Stomach (tissue), 9 donors: Measurements from ENCODE around the gene JAG2. TPM values are rescaled to one million over a fixed set of nuclear protein-coding genes. Genes with fewer than 3 reads are reported as not detected.

ENCODE experiments used
- DNase-seq, 2 donors: peaks; one replicate each; pipeline versions ENCODE4 v3.0.0 to v3.0.0-alpha.2; 2013 to 2019
- H3K27ac ChIP-seq, 5 donors: fragments of 200-600 bp in 4 of 5; sonication (generic) in 4 of 5; one replicate each; pipeline ENCODE4 v1.5.1; 2013 to 2019; ENCODE audit warnings: mild to moderate bottlenecking in 1 of 5, moderate library complexity in 1 of 5
- H3K27me3 ChIP-seq, 3 donors: fragments of 200-600 bp; sonication (generic); one replicate each; pipeline ENCODE4 v1.5.1; 2017 to 2019; ENCODE audit warnings: mixed run types in 1 of 3
- H3K36me3 ChIP-seq, 4 donors: fragments of 200-600 bp; sonication (generic); 1 replicate in 3 of 4; 2 replicates in 1 of 4; pipeline ENCODE4 v1.5.1; 2016 to 2019
- H3K4me1 ChIP-seq, 4 donors: fragments of 200-600 bp; sonication (generic); one replicate each; pipeline ENCODE4 v1.5.1; 2016 to 2019
- H3K4me3 ChIP-seq, 4 donors: fragments of 200-600 bp; sonication (generic) in 3 of 4; one replicate each; pipeline ENCODE4 v1.5.1; 2016 to 2019; ENCODE audit warnings: mild to moderate bottlenecking in 1 of 4
- H3K9me3 ChIP-seq, 4 donors: fragments of 200-600 bp; sonication (generic); one replicate each; pipeline ENCODE4 v1.5.1; 2016 to 2019
- CTCF ChIP-seq, 7 experiments: fragments of 450-650 bp in 4 of 7; fragments of 200-600 bp in 3 of 7; sonication (generic) in 3 of 7; IDR thresholded peaks; one replicate each; pipeline ENCODE4 v1.5.1; 2016 to 2019; ENCODE audit warnings: antibody characterized with exemption in 7 of 7, control low read depth in 2 of 7, mild to moderate bottlenecking in 1 of 7
- EP300 ChIP-seq: sonication (generic); formaldehyde crosslinking; IDR thresholded peaks from one replicate; pipeline ENCODE4 v1.6.1; 2017; ENCODE audit warnings: antibody characterized with exemption
- POLR2A ChIP-seq, 4 donors: fragments of 450-650 bp; IDR thresholded peaks; one replicate each; pipeline ENCODE4 v1.6.1; 2016; ENCODE audit warnings: antibody characterized with exemption in 4 of 4, control low read depth in 2 of 4, mild to moderate bottlenecking in 1 of 4, moderate library complexity in 1 of 4
- POLR2AphosphoS5 ChIP-seq, 3 donors: sonication (generic); formaldehyde crosslinking; IDR thresholded peaks; one replicate each; pipeline ENCODE4 v1.6.1; 2016; ENCODE audit warnings: antibody characterized with exemption in 3 of 3
- WGBS, 5 donors: extraction: QIAGEN DNeasy Blood & Tissue Kit in 3 of 5; methylation state at CpG; one replicate each; pipeline versions ENCODE4 v1.1.5 to v1.1.7; 2013 to 2018; 5-methylcytosine and 5-hydroxymethylcytosine counted together
- intact Hi-C: fragments of 100-400 bp; cut with DNase I; formaldehyde crosslinking; loops from one replicate; pipeline ENCODE4 v1.15.1; 2023; ENCODE audit warnings: low total_unique reads
- polyA plus RNA-seq, 3 donors: library from polyadenylated mRNA; stranded (reverse); fragments of 200-250 nt; gene quantifications; one replicate each; pipeline ENCODE4 v1.2.3, GENCODE V29; 2013
- total RNA-seq, 5 donors: library from RNA; depleted of rRNA; stranded (reverse); fragments of >200 nt; gene quantifications; one replicate each; pipeline versions ENCODE4 v1.1.0 to v1.2.3, GENCODE V29; 2014 to 2016
- donor health status: healthy with polysubstance abuse.
- donor health status: Bipolar disorder and iron deficiency.
- donor health status: healthy.

Gene JAG2
- total and polyA plus RNA-seq, 8 donors: 6.0 to 117 (median 15.6) TPM

- Histone ChIP-seq H3K27me3 (no peaks in the 10 kb centered on the region), H3K4me1 (no peaks in the 10 kb centered on the region), H3K4me3 (no peak overlapping the region), H3K27ac (peak overlapping the region in 3 of 5 donors; percentile 16 to 46 (median 29)), H3K36me3 (peaks cover 0 to 26% (median 17%) of the 10 kb centered on the region in 4 donors), H3K9me3 (no peaks in the 10 kb centered on the region)
- intact Hi-C loops: no loop called here
- TF ChIP-seq POLR2A (IDR thresholded peaks at IDR 0.05) (no peak), POLR2AphosphoS5 (IDR thresholded peaks at IDR 0.05) (no peak), CTCF (IDR thresholded peaks at IDR 0.05) (no peak), EP300 (no peak)
- no peak for DNase-seq
- WGBS, 5 donors: 88 to 96% (median 89%) methylated on average over 9 to 44 of the region's 44 CpGs
Measured at GRCh38 chr14:105151838-105152793, 16.5 kb downstream of the JAG2 start.

GRCh38 chr14:105151084-105151837 lies 17.3 kb downstream of the JAG2 start:
- no peak for TF ChIP-seq CTCF (IDR thresholded peaks at IDR 0.05)
- TF ChIP-seq POLR2A (IDR thresholded peaks at IDR 0.05): no peak
- no peak for TF ChIP-seq POLR2AphosphoS5 (IDR thresholded peaks at IDR 0.05)
- no peak for TF ChIP-seq EP300

GRCh38 chr14:105150368-105151083 lies 18.1 kb downstream of the JAG2 start:
- H3K27me3 ChIP-seq: no peaks in the 10 kb centered on the region
- H3K27ac ChIP-seq: no peak overlapping the region
- no peaks in the 10 kb centered on the region for H3K9me3 ChIP-seq
- H3K36me3 ChIP-seq: peaks cover 0 to 28% (median 19%) of the 10 kb centered on the region in 4 donors
- TF ChIP-seq CTCF (IDR thresholded peaks at IDR 0.05): no peak
- TF ChIP-seq POLR2AphosphoS5 (IDR thresholded peaks at IDR 0.05): no peak
- TF ChIP-seq POLR2A (IDR thresholded peaks at IDR 0.05): no peak
- TF ChIP-seq EP300: no peak
- intact Hi-C loops: no loop called here
- no peak overlapping the region for H3K4me3 ChIP-seq
- DNase-seq: no peak
- no peaks in the 10 kb centered on the region for H3K4me1 ChIP-seq
- 86 to 87% (median 87%) methylated on average over 19 to 35 of the region's 35 CpGs for WGBS, 5 donors

More at GRCh38 chr14:105151084-105151837, 17.3 kb downstream of the JAG2 start:
- H3K4me1 ChIP-seq: no peaks in the 10 kb centered on the region
- WGBS, 5 donors: 86 to 94% (median 90%) methylated on average over 24 to 37 of the region's 37 CpGs
- H3K4me3 ChIP-seq: no peak overlapping the region
- H3K27me3 ChIP-seq: no peaks in the 10 kb centered on the region
- H3K36me3 ChIP-seq: peaks cover 0 to 26% (median 20%) of the 10 kb centered on the region in 4 donors
- H3K9me3 ChIP-seq: no peaks in the 10 kb centered on the region
- DNase-seq: no peak
- no peak overlapping the region for H3K27ac ChIP-seq
- intact Hi-C loops: no loop called here

- 86 to 100% (median 89%) methylated on average over 3 to 4 of the region's 4 CpGs for WGBS, 5 donors
- Histone ChIP-seq H3K27me3 (no peaks in the 10 kb centered on the region), H3K9me3 (no peaks in the 10 kb centered on the region), H3K27ac (no peak overlapping the region), H3K4me3 (no peak overlapping the region), H3K36me3 (peaks cover 0 to 26% (median 15%) of the 10 kb centered on the region in 4 donors), H3K4me1 (no peaks in the 10 kb centered on the region)
- TF ChIP-seq POLR2AphosphoS5 (IDR thresholded peaks at IDR 0.05) (no peak), CTCF (IDR thresholded peaks at IDR 0.05) (no peak), POLR2A (IDR thresholded peaks at IDR 0.05) (no peak), EP300 (no peak)
- intact Hi-C loops: no loop called here
- no peak for DNase-seq
Measured at GRCh38 chr14:105150026-105150367, 18.6 kb downstream of the JAG2 start.
